Occipital lobe (tissue), 2 donors: Measurements from ENCODE around the gene PTPRT. TPM values are rescaled to one million over a fixed set of nuclear protein-coding genes. Genes with fewer than 3 reads are reported as not detected.
"Not testable (repeated sequence)": the region's sequence is repeated elsewhere in the genome, so short reads cannot be mapped to it uniquely, and the experiment has no call there.

Experiments
- DNase-seq: peaks from one replicate; lab custom pipeline; 2025; lab: John Stamatoyannopoulos, UW
- total RNA-seq: library from RNA; depleted of rRNA; stranded (reverse); fragments of >200 nt; gene quantifications from one replicate; pipeline ENCODE4 v1.2.3, GENCODE V29; 2014

Gene PTPRT
- total RNA-seq, 1 donor from 2014 or later, result 17.8 TPM

- DNase-seq, result peak; percentile 75
Observed at GRCh38 chr20:43187476-43188233, 2.1 kb downstream of the PTPRT start.

GRCh38 chr20:43186312-43186711, 3.4 kb downstream of the PTPRT start:
- DNase-seq, result no peak

GRCh38 chr20:43185901-43186300, 3.8 kb downstream of the PTPRT start:
- DNase-seq, result no peak

GRCh38 chr20:43183536-43184070, 6.1 kb downstream of the PTPRT start:
- no peak for DNase-seq

- no peak for DNase-seq
Observed at GRCh38 chr20:43178080-43178479, 11.6 kb downstream of the PTPRT start.

GRCh38 chr20:43176726-43177125, 13.0 kb downstream of the PTPRT start:
- DNase-seq, result no peak

GRCh38 chr20:43171930-43172329, 17.8 kb downstream of the PTPRT start:
- DNase-seq, result no peak

- no peak for DNase-seq
Observed at GRCh38 chr20:43170771-43171170, 18.9 kb downstream of the PTPRT start.

GRCh38 chr20:43167615-43168014, 22.1 kb downstream of the PTPRT start:
- no peak for DNase-seq

GRCh38 chr20:43167021-43167420, 22.7 kb downstream of the PTPRT start:
- DNase-seq, result no peak

GRCh38 chr20:43165611-43166010, 24.1 kb downstream of the PTPRT start:
- DNase-seq, result no peak

- not testable (repeated sequence) for DNase-seq
Observed at GRCh38 chr20:43164736-43165135, 25.0 kb downstream of the PTPRT start.

GRCh38 chr20:43161716-43162115, 28.0 kb downstream of the PTPRT start:
- no peak for DNase-seq

GRCh38 chr20:43160941-43161340, 28.8 kb downstream of the PTPRT start:
- DNase-seq, result no peak

GRCh38 chr20:43159994-43160393, 29.7 kb downstream of the PTPRT start:
- no peak for DNase-seq

- no peak for DNase-seq
Observed at GRCh38 chr20:43155366-43156100, 34.2 kb downstream of the PTPRT start.

GRCh38 chr20:43151901-43152300, 37.8 kb downstream of the PTPRT start:
- no peak for DNase-seq

- DNase-seq, result no peak
Observed at GRCh38 chr20:43151256-43151655, 38.5 kb downstream of the PTPRT start.

- no peak for DNase-seq
Observed at GRCh38 chr20:43140726-43141125, 49.0 kb downstream of the PTPRT start.

GRCh38 chr20:43138061-43138770, 51.5 kb downstream of the PTPRT start:
- DNase-seq, result peak; percentile 24

- DNase-seq, result no peak
Observed at GRCh38 chr20:43137160-43137559, 52.5 kb downstream of the PTPRT start.

- no peak for DNase-seq
Observed at GRCh38 chr20:43124241-43124640, 65.5 kb downstream of the PTPRT start.
